Glutamatergic neuron (in vitro differentiated cells): ENCODE results near the gene ZSCAN4. TPM values are rescaled to one million over a fixed set of nuclear protein-coding genes. Genes with fewer than 3 reads are reported as not detected.

Source experiments
- DNase-seq: peaks from one replicate; pipeline ENCODE4 v3.0.0; 2022
- H3K27ac Mint-ChIP-seq: one replicate; pipeline ENCODE4 v1.8.0; 2020; ENCODE audit warnings: mild to moderate bottlenecking, mixed read lengths, inconsistent platforms; ENCODE audit not compliant: unreplicated experiment
- H3K27me3 Mint-ChIP-seq: one replicate; pipeline ENCODE4 v1.8.0; 2020; ENCODE audit warnings: mild to moderate bottlenecking, moderate library complexity, mixed read lengths, inconsistent platforms; ENCODE audit not compliant: unreplicated experiment
- H3K36me3 Mint-ChIP-seq: one replicate; pipeline ENCODE4 v1.8.0; 2020; ENCODE audit warnings: mild to moderate bottlenecking, mixed read lengths, inconsistent platforms; ENCODE audit not compliant: unreplicated experiment
- H3K4me1 Mint-ChIP-seq: one replicate; pipeline ENCODE4 v1.8.0; 2020; ENCODE audit warnings: mild to moderate bottlenecking, low read depth, mixed read lengths, inconsistent platforms; ENCODE audit not compliant: unreplicated experiment
- H3K4me3 Mint-ChIP-seq: one replicate; pipeline ENCODE4 v1.8.0; 2020; ENCODE audit warnings: mild to moderate bottlenecking, mixed read lengths, inconsistent platforms; ENCODE audit not compliant: unreplicated experiment
- H3K9me3 Mint-ChIP-seq: one replicate; pipeline ENCODE4 v1.8.0; 2020; ENCODE audit warnings: mild to moderate bottlenecking, moderate library complexity, mixed read lengths, inconsistent platforms; ENCODE audit not compliant: unreplicated experiment
- total RNA-seq: library from RNA; stranded (reverse); fragmentation: NEBNext Ultra II Directional; extraction: Animal tissue kit (Norgen Biotek cat#: 25700); gene quantifications from one replicate; pipeline ENCODE4 v1.2.1, GENCODE V29; 2021; ENCODE audit not compliant: unreplicated experiment
- TF ChIP-seq, protein P1 (sequence below): fragments of 200-600 bp; sonication (generic); IDR thresholded peaks from one replicate; pipeline ENCODE4 v1.5.0; 2021; ENCODE audit not compliant: partially characterized antibody, unreplicated experiment

Gene ZSCAN4
- total RNA-seq, 1 donor from 2014 or later, result 0.69 TPM

DNA sequence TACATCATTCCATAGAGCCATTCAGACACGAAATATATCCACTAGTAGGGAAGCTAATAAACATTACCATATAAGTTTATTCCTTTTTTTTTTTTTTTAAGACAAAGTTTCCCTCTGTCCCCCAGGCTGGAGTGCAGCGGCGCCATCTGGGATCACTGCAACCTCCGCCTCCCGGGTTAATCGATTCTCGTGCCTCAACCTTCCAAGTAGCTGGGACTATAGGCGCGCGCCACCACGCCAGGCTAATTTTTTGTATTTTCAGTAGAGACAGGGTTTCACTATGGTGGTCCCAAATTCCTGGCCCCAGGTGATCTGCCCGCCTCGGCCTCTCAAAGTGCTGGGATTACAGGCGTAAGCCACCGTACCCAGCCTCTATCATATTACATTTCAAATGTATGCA lies 40.9 kb downstream of the ZSCAN4 start:
- TF ChIP-seq, protein P1, sequence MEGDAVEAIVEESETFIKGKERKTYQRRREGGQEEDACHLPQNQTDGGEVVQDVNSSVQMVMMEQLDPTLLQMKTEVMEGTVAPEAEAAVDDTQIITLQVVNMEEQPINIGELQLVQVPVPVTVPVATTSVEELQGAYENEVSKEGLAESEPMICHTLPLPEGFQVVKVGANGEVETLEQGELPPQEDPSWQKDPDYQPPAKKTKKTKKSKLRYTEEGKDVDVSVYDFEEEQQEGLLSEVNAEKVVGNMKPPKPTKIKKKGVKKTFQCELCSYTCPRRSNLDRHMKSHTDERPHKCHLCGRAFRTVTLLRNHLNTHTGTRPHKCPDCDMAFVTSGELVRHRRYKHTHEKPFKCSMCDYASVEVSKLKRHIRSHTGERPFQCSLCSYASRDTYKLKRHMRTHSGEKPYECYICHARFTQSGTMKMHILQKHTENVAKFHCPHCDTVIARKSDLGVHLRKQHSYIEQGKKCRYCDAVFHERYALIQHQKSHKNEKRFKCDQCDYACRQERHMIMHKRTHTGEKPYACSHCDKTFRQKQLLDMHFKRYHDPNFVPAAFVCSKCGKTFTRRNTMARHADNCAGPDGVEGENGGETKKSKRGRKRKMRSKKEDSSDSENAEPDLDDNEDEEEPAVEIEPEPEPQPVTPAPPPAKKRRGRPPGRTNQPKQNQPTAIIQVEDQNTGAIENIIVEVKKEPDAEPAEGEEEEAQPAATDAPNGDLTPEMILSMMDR, result no peak
- DNase-seq, result no peak
- Mint-ChIP-seq H3K27ac (peak overlapping the region; percentile 95), H3K27me3 (peaks cover 12% of the 10 kb centered on the region), H3K9me3 (peaks cover 6% of the 10 kb centered on the region), H3K4me3 (peak overlapping the region; percentile 100), H3K4me1 (peaks cover 21% of the 10 kb centered on the region), H3K36me3 (peaks cover 20% of the 10 kb centered on the region)

DNA sequence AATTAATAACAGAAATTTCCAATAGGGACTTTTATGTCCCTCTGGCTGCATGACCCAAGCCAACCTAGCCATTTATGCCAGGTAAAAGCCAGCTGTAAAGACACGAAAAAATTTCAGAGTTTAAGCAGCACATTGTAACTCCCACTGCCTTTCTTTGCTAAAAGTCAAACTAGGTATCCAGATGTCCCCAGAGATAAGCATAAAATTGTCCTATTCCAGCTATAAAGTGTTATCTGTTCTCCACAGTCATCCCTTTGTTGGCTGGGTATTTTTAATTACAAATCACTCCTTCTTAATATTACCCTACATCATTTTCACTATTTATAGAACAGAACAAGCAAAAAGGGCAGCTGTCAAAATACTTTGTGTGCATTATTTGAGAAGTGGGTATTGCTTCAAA lies 43.5 kb downstream of the ZSCAN4 start:
- Mint-ChIP-seq H3K4me1 (peaks cover 13% of the 10 kb centered on the region), H3K36me3 (peaks cover 13% of the 10 kb centered on the region), H3K27ac (no peak overlapping the region), H3K27me3 (peaks cover 10% of the 10 kb centered on the region), H3K4me3 (no peak overlapping the region), H3K9me3 (peaks cover 6% of the 10 kb centered on the region)
- no peak for DNase-seq
- TF ChIP-seq, protein P1, result no peak

DNA sequence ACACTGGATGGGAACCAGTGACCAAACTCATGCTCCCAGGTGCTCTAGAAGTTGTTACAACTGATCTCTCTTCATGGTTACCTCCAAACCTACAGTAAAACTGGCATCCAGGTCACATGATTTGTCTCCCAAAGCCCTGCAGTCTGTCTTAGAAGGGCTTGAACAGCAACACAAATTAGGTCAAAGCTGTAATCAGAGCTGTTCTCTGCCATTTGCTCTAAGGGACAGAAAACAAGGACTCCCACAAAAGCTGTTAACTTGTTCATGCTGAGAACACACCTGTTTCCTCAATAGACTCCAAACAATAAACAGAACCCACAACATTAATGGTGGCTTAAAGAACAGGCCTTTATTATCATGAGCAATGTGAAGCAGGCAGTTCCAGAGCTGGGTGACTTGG lies 50.7 kb downstream of the ZSCAN4 start:
- TF ChIP-seq, protein P1, result no peak
- peaks cover 28% of the 10 kb centered on the region for H3K4me1 Mint-ChIP-seq
- no peak for DNase-seq
- peaks cover 56% of the 10 kb centered on the region for H3K36me3 Mint-ChIP-seq
- peak overlapping the region; percentile 89 for H3K27ac Mint-ChIP-seq
- H3K27me3 Mint-ChIP-seq, result peaks cover 18% of the 10 kb centered on the region
- peaks cover 17% of the 10 kb centered on the region for H3K9me3 Mint-ChIP-seq
- H3K4me3 Mint-ChIP-seq, result peak overlapping the region; percentile 66

DNA sequence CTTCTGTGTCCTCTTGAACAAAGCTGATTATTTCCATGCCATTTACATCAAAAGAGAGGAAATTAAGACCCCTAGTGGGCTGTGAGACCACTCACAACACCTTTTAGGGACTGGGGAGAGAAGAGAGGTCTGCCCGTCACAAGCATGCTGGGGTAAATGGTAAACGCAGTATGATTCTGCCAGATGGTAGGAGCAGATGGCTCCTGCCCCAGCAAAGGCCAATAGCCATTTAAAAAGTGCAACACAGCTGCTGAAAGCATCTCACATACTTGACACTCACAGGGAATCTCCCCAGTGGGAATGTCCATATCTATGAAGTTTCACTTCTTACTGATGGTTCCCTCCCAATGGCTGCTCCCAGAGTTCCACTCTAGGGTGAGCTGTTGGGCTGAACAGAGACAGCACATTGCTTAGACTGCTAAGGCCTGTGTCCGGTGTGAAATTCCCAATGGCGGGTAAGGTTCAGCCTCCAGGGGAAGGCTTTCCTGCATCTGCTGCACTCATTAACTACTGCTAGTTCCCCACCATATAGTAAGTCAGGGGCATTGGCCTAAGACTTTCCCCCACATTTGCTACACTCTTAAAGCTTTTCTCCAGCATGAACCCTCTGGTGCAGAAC lies 51.3 kb downstream of the ZSCAN4 start:
- TF ChIP-seq, protein P1, result peak; percentile 22
- H3K27me3 Mint-ChIP-seq, result peaks cover 22% of the 10 kb centered on the region
- peaks cover 60% of the 10 kb centered on the region for H3K36me3 Mint-ChIP-seq
- peaks cover 17% of the 10 kb centered on the region for H3K9me3 Mint-ChIP-seq
- H3K4me1 Mint-ChIP-seq, result peaks cover 31% of the 10 kb centered on the region
- H3K4me3 Mint-ChIP-seq, result peak overlapping the region; percentile 66
- DNase-seq, result peak; percentile 34
- H3K27ac Mint-ChIP-seq, result peak overlapping the region; percentile 89

GRCh38 chr19:57720878-57721277 lies 52.1 kb downstream of the ZSCAN4 start:
- H3K27me3 Mint-ChIP-seq, result peaks cover 22% of the 10 kb centered on the region
- TF ChIP-seq, protein P1, result no peak
- H3K27ac Mint-ChIP-seq, result peak overlapping the region; percentile 89
- H3K36me3 Mint-ChIP-seq, result peaks cover 61% of the 10 kb centered on the region
- H3K4me3 Mint-ChIP-seq, result peak overlapping the region; percentile 66
- peaks cover 17% of the 10 kb centered on the region for H3K9me3 Mint-ChIP-seq
- no peak for DNase-seq
- H3K4me1 Mint-ChIP-seq, result peaks cover 31% of the 10 kb centered on the region

Other genes starting within 250 kb of the ZSCAN4 start
- 23.3 TPM for gene ZNF749, start 233.6 kb upstream of the ZSCAN4 start, total RNA-seq
- 2.5 TPM for gene VN1R1, start 211.8 kb upstream of the ZSCAN4 start, total RNA-seq
- 33.2 TPM for gene ZNF772, start 191.4 kb upstream of the ZSCAN4 start, total RNA-seq
- gene ZNF419, start 181.2 kb upstream of the ZSCAN4 start, total RNA-seq, result 17.7 TPM
- 13.9 TPM for gene ZNF773, start 169.0 kb upstream of the ZSCAN4 start, total RNA-seq
- 10.8 TPM for gene ZNF549, start 141.6 kb upstream of the ZSCAN4 start, total RNA-seq
- 12.9 TPM for gene ZNF550, start 109.1 kb upstream of the ZSCAN4 start, total RNA-seq
- gene ZNF416, start 90.0 kb upstream of the ZSCAN4 start, total RNA-seq, result 11.2 TPM
- 21.5 TPM for gene ZIK1, start 84.8 kb upstream of the ZSCAN4 start, total RNA-seq
- 4.6 TPM for gene ZNF530, start 69.0 kb upstream of the ZSCAN4 start, total RNA-seq
- 41.2 TPM for gene ZNF134, start 54.7 kb upstream of the ZSCAN4 start, total RNA-seq
- gene ZNF211, start 35.8 kb upstream of the ZSCAN4 start, total RNA-seq, result 29.5 TPM
- gene ZNF551, start 13.0 kb downstream of the ZSCAN4 start, total RNA-seq, result 13.4 TPM
- gene ZNF154, start 40.3 kb downstream of the ZSCAN4 start, total RNA-seq, result 57.5 TPM
- 20.3 TPM for gene ZNF671, start 58.7 kb downstream of the ZSCAN4 start, total RNA-seq
- 41.5 TPM for gene ZNF776, start 77.9 kb downstream of the ZSCAN4 start, total RNA-seq
- gene ZNF586, start 100.7 kb downstream of the ZSCAN4 start, total RNA-seq, result 22.7 TPM
- gene ZNF552, start 146.0 kb downstream of the ZSCAN4 start, total RNA-seq, result 14.9 TPM
- gene ZNF587B, start 161.4 kb downstream of the ZSCAN4 start, total RNA-seq, result 16.9 TPM
- 65.0 TPM for gene ZNF587, start 180.9 kb downstream of the ZSCAN4 start, total RNA-seq
- gene ZNF814, start 220.1 kb downstream of the ZSCAN4 start, total RNA-seq, result 38.3 TPM
- gene ZNF417, start 247.7 kb downstream of the ZSCAN4 start, total RNA-seq, result 23.0 TPM